Nephron progenitor cell (in vitro differentiated cells): Measurements from ENCODE around the gene RANBP10.
A peak's percentile ranks its signal among the peaks of the same experiment; 100 is the strongest.

Source experiments
- DNase-seq: peaks from one replicate; pipeline ENCODE4 v3.0.0; 2021
- H3K27ac Mint-ChIP-seq: 2 replicates; pipeline ENCODE4 v1.8.0; 2021; ENCODE audit warnings: mild to moderate bottlenecking, moderate library complexity, mixed read lengths
- H3K27me3 Mint-ChIP-seq: 2 replicates; pipeline ENCODE4 v1.8.0; 2021; ENCODE audit warnings: mild to moderate bottlenecking, low read depth, mixed read lengths; ENCODE audit not compliant: poor library complexity
- H3K36me3 Mint-ChIP-seq: 2 replicates; pipeline ENCODE4 v1.8.0; 2021; ENCODE audit warnings: low read depth, mixed read lengths
- H3K4me1 Mint-ChIP-seq: 2 replicates; pipeline ENCODE4 v1.8.0; 2021; ENCODE audit warnings: mixed read lengths
- H3K4me3 Mint-ChIP-seq: 2 replicates; pipeline ENCODE4 v1.8.0; 2021; ENCODE audit warnings: mild to moderate bottlenecking, moderate library complexity, mixed read lengths
- H3K9me3 Mint-ChIP-seq: 2 replicates; pipeline ENCODE4 v1.8.0; 2021; ENCODE audit warnings: mild to moderate bottlenecking, moderate library complexity, mixed read lengths
- CTCF ChIP-seq: fragments of 200-600 bp; sonication (generic); IDR thresholded peaks from 2 replicates; pipeline ENCODE4 v1.5.0; 2021; ENCODE audit warnings: antibody characterized with exemption

RANBP10 gene

GRCh38 chr16:67846320-67847063 lies 40.1 kb upstream of the RANBP10 start, which contains the start of gene NUTF2:
TSS of gene NUTF2 (plus strand) at chr16:67846933. CDS start at chr16:67865131, 18,198 bp downstream.
- Mint-ChIP-seq H3K4me1 (peaks cover 53% of the 10 kb centered on the region), H3K9me3 (no peaks in the 10 kb centered on the region), H3K27ac (peak within 1 kb of the TSS; percentile 99), H3K27me3 (no peaks in the 10 kb centered on the region), H3K36me3 (peaks cover 16% of the 10 kb centered on the region), H3K4me3 (peak within 1 kb of the TSS; percentile 93)
- TF ChIP-seq CTCF = no peak
- peak; percentile 97 for DNase-seq

GRCh38 chr16:67846063-67846319 lies 39.6 kb upstream of the RANBP10 start:
- no peaks in the 10 kb centered on the region for H3K9me3 Mint-ChIP-seq
- H3K27me3 Mint-ChIP-seq = no peaks in the 10 kb centered on the region
- no peak for DNase-seq
- H3K4me1 Mint-ChIP-seq = peaks cover 56% of the 10 kb centered on the region
- H3K36me3 Mint-ChIP-seq = peaks cover 16% of the 10 kb centered on the region
- peak overlapping the region; percentile 99 for H3K27ac Mint-ChIP-seq
- peak overlapping the region; percentile 93 for H3K4me3 Mint-ChIP-seq
- no peak for TF ChIP-seq CTCF

- DNase-seq = no peak
- Mint-ChIP-seq H3K9me3 (no peaks in the 10 kb centered on the region), H3K27ac (peak overlapping the region; percentile 99), H3K36me3 (peaks cover 13% of the 10 kb centered on the region), H3K4me1 (peaks cover 56% of the 10 kb centered on the region), H3K27me3 (no peaks in the 10 kb centered on the region), H3K4me3 (peak overlapping the region; percentile 93)
- TF ChIP-seq CTCF = no peak
Observed at GRCh38 chr16:67845291-67846062, 39.1 kb upstream of the RANBP10 start.

- no peak for DNase-seq
- H3K4me3 Mint-ChIP-seq = peak overlapping the region; percentile 93
- peaks cover 56% of the 10 kb centered on the region for H3K4me1 Mint-ChIP-seq
- H3K27me3 Mint-ChIP-seq = no peaks in the 10 kb centered on the region
- no peak for TF ChIP-seq CTCF
- no peaks in the 10 kb centered on the region for H3K9me3 Mint-ChIP-seq
- H3K27ac Mint-ChIP-seq = peak overlapping the region; percentile 89
- H3K36me3 Mint-ChIP-seq = peaks cover 5% of the 10 kb centered on the region
Observed at GRCh38 chr16:67844497-67844896, 38.1 kb upstream of the RANBP10 start.

- Mint-ChIP-seq H3K27me3 (peaks cover 2% of the 10 kb centered on the region), H3K4me1 (peaks cover 52% of the 10 kb centered on the region), H3K36me3 (no peaks in the 10 kb centered on the region), H3K27ac (peak overlapping the region; percentile 89), H3K4me3 (peak overlapping the region; percentile 93), H3K9me3 (no peaks in the 10 kb centered on the region)
- DNase-seq = peak; percentile 29
- no peak for TF ChIP-seq CTCF
Observed at GRCh38 chr16:67843343-67843765, 37.0 kb upstream of the RANBP10 start.
